Left colon (tissue), 2 donors: Measurements from ENCODE around the gene WSCD2. TPM values are rescaled to one million over a fixed set of nuclear protein-coding genes. Genes with fewer than 3 reads are reported as not detected.

Experiments
- ATAC-seq: fragments of 200-7000 bp; cut with Tn5 transposase; one replicate; pipeline ENCODE4 v1.9.1; 2020; ENCODE audit warnings: mild to moderate bottlenecking, moderate library complexity
- DNase-seq, 2 donors: peaks; one replicate each; pipeline ENCODE4 v3.0.0-alpha.2; 2020
- intact Hi-C, 2 donors: fragments of 100-400 bp; cut with DNase I in 1 of 2; cut with micrococcal nuclease in 1 of 2; formaldehyde crosslinking; loops; one replicate each; pipeline versions ENCODE4 v1.11.2 to v1.14.0; 2022; cut with DNase I, micrococcal nuclease
- total RNA-seq, 2 donors: library from RNA; stranded (reverse); fragmentation: NEBNext Ultra II Directional; extraction: Animal tissue kit (Norgen Biotek cat#: 25700); gene quantifications; one replicate each; pipeline ENCODE4 v1.2.1, GENCODE V29; 2021
- donor health status: DM: no; HTN: no; CAD: no.
- donor health status: DM: yes; HTN: yes; CAD: no.

Gene WSCD2
- total RNA-seq, 2 donors from 2014 or later = 0.46 to 0.87 TPM

DNA sequence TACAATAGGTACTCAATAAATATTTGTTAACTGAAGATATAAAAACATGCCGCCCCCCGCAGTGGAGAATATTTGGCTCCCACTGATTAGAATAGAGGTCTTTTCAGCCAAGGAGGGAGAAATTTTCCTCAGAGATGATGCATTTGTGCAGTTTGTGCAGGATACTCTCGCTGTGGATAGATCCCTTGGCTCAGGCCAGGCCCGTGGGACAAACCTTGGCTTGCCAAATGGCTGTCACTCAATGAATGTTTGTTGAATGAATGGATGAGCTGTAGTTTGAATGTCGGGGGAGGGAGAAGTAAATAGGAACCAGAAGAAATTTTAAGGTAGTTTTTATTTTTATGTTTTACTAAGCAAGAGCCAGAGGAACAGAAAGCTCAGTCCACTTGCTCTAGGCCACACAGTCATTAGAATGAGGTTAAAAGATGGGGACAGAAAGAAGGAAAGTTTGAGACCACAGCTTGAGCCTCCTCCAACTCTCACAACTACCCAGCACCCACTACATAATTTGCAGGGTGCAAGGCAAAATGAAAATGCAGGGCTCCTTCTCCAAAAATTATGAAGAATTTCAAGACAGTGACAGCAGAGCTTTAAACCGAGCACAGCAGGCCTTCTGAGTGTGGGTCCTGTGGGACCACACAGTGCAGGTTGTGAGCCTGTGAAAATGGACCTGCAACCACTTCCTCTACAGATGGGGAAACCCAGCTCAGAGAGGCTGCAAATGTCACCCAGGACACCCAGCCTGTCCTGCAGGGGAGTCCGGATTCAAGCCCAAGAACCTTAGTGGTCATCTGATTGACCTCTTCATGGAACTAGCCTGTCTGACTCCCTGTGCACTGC, 51.4 kb downstream of the WSCD2 start:
- ATAC-seq (no peak), DNase-seq (no peak)
- intact Hi-C loops = no loop called here

- ATAC-seq (no peak), DNase-seq (no peak)
- intact Hi-C loops = no loop called here
These were observed 52.0 kb downstream of the WSCD2 start for GRCh38 chr12:108181095-108181454.

- no peak for DNase-seq
- ATAC-seq = no peak
- intact Hi-C loops = no loop called here
These were observed 53.0 kb downstream of the WSCD2 start for GRCh38 chr12:108182096-108182495.

DNA sequence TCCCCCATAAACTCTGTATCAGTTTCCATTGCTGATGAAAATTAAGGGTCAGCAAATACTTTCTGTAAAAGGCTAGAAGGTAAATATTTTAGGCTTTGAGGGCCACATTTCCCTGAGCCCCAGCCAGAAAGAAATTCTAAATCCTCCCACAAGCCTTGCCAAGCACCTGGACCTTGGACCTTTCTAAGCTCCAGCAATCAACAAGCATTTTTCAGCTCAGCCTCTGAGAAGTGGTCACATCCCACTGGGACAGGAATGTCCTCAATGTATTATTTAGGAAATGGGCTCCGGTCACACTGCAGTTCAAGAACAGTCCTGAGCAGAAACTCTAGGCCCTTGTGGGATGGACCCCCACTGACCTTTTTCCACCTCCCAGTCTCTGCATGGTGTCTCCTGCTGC, 55.9 kb downstream of the WSCD2 start:
- no peak for ATAC-seq
- DNase-seq = no peak
- intact Hi-C loops = no loop called here

- ATAC-seq = no peak
- intact Hi-C loops = no loop called here
- DNase-seq = no peak
These were observed 58.7 kb downstream of the WSCD2 start for GRCh38 chr12:108187831-108188230.

GRCh38 chr12:108190529-108190928, 61.4 kb downstream of the WSCD2 start:
- DNase-seq (no peak), ATAC-seq (no peak)
- intact Hi-C loops = no loop called here

GRCh38 chr12:108191086-108191485, 62.0 kb downstream of the WSCD2 start:
- DNase-seq (no peak), ATAC-seq (no peak)
- intact Hi-C loops = no loop called here

GRCh38 chr12:108191938-108192337, 62.9 kb downstream of the WSCD2 start:
- intact Hi-C loops = no loop called here
- ATAC-seq (no peak), DNase-seq (no peak)

- intact Hi-C loops = no loop called here
- DNase-seq = no peak
- no peak for ATAC-seq
These were observed 64.4 kb downstream of the WSCD2 start for GRCh38 chr12:108193493-108193892.

- DNase-seq = peak in 1 of 2 donors; percentile 24
These were observed 64.8 kb downstream of the WSCD2 start for GRCh38 chr12:108193917-108194316.

DNA sequence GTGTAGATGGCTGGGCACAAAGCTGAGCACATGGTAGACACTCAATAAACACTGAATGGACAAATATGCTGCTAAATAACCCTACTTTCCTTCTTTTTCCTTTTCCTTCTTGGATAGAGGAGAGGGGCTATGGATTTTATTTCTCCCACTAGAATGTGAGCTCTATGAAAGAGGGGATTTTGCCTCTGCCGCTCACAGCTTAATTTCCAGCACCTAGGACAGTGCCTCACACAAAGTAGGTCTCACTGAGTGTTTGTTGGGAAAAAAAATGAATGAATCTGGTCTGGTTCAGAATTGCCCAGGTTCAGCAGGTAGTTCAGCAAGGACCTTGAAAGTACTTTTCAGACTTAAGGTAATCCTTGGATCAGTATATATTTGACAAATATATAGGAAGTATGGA, 65.5 kb downstream of the WSCD2 start:
- intact Hi-C loops = no loop called here
- DNase-seq = no peak
- ATAC-seq = no peak

More at GRCh38 chr12:108193917-108194316, 64.8 kb downstream of the WSCD2 start:
- ATAC-seq = no peak
- intact Hi-C loops = no loop called here

DNA sequence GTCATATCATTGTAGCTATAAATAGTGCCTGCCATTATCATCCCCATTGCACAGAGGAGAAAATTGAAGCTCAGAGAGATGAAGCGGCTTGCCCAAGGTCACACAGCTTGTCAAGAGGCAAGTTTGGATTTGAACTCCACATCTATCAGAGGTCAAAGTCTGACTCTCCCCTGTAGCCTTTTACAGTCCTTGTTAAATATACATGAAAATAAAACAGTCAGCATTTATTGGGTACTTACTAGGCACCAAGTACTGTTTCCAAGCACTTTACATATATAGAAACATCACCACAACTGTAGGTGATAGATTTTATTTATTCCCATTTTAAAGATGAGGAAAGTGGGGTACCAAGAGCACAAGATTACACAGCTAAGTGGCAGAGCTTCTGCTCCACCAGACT, 67.2 kb downstream of the WSCD2 start:
- DNase-seq = no peak
- intact Hi-C loops = no loop called here
- ATAC-seq = no peak

GRCh38 chr12:108196921-108197320, 67.8 kb downstream of the WSCD2 start:
- intact Hi-C loops = no loop called here
- DNase-seq (no peak), ATAC-seq (no peak)

- intact Hi-C loops = no loop called here
- no peak for DNase-seq
These were observed 69.0 kb downstream of the WSCD2 start for GRCh38 chr12:108198043-108198442.

GRCh38 chr12:108199106-108199505, 70.0 kb downstream of the WSCD2 start:
- intact Hi-C loops = no loop called here

More at GRCh38 chr12:108198043-108198442, 69.0 kb downstream of the WSCD2 start:
- no peak for ATAC-seq

GRCh38 chr12:108201808-108202207, 72.7 kb downstream of the WSCD2 start:
- no peak for ATAC-seq
- DNase-seq = no peak
- intact Hi-C loops = no loop called here

More at GRCh38 chr12:108199106-108199505, 70.0 kb downstream of the WSCD2 start:
- no peak for DNase-seq
- no peak for ATAC-seq

DNA sequence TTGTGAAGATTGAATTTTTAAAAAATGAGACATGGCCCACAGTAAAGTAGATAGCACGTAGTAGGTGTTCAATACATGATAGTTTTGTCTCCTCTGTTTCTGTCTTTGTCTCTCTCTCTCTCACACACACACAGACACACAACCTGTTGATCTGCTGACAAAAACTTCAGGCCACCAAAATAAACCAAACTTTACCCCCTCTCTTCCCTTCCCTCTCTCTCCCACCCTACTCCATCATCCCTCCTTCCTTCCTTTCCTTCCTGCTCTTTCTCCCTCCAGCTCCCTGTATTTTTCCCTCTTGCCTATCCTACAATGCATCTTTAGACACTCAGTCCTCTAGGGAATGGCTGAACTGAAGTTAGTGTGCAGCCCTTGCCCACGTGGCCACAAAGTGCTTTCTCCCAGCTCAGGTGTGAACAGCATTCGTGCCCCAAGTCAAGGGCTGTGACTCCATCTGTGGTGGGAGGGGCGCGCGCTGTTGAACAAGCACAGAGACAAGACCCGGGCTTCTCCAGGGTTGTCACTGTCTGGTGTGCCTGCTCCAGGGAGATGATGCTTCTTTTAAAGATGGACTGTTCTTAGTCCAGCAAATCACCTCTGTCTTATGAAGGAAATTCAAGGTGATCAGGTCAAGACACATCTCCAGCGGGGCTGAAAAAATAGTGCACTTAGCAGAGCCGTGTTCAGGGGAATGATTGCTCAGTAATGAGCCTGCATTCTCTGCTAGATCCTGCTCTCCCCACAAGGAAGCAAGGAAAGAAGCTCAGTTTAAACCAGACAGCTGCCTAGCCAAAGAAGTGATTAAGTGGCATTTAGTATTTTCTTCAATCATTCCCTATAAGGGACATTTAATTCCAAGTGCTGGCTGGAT, 75.3 kb downstream of the WSCD2 start:
- DNase-seq = no peak
- intact Hi-C loops = no loop called here
- ATAC-seq = no peak

GRCh38 chr12:108205864-108206263, 76.8 kb downstream of the WSCD2 start:
- ATAC-seq (no peak), DNase-seq (no peak)
- intact Hi-C loops = no loop called here

- no peak for ATAC-seq
- DNase-seq = no peak
- intact Hi-C loops = no loop called here
These were observed 79.0 kb downstream of the WSCD2 start for GRCh38 chr12:108207791-108208730.
